Measurements from ENCODE around the gene HS3ST1.

HS3ST1 gene

GRCh38 chr4:11431111-11431510, 2.4 kb upstream of the HS3ST1 start:
- no peak for DNase-seq

DNA sequence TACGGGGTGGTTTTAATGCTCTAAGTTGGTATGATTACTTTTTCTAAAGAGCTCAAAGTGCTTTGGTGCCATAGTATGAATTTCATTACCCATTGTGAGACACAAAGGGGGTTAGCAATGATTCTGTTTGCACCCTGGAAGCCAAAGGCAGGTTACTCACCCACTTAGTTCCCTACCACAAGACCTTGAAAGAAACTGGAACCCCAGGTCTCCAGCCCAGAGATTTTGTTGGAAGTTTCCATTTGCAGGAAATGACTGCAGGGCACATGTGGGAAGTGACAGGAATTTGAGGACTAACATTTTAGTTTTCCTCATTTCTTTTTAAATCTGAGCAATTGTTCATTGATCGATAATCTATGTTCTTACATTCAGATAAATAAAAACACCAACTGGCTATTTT, 1.8 kb upstream of the HS3ST1 start:
- no peak for DNase-seq

DNA sequence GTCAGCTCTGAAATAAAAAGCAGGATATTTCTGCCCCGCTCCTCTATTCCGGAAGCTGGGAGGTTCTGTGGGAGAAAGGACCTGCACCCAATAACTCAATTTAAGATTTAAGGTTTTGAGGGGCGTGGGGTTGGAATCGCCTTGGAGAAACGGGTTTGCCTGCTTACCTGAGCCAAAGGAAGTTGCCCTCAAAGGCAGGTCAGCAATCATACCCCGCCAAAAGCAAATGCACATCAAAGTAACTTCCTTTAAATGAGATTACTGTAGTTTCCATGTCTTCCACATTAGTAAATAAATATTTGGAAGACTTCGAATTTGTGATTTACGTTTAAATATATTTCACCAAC, 978 bp upstream of the HS3ST1 start:
- no peak for DNase-seq

DNA sequence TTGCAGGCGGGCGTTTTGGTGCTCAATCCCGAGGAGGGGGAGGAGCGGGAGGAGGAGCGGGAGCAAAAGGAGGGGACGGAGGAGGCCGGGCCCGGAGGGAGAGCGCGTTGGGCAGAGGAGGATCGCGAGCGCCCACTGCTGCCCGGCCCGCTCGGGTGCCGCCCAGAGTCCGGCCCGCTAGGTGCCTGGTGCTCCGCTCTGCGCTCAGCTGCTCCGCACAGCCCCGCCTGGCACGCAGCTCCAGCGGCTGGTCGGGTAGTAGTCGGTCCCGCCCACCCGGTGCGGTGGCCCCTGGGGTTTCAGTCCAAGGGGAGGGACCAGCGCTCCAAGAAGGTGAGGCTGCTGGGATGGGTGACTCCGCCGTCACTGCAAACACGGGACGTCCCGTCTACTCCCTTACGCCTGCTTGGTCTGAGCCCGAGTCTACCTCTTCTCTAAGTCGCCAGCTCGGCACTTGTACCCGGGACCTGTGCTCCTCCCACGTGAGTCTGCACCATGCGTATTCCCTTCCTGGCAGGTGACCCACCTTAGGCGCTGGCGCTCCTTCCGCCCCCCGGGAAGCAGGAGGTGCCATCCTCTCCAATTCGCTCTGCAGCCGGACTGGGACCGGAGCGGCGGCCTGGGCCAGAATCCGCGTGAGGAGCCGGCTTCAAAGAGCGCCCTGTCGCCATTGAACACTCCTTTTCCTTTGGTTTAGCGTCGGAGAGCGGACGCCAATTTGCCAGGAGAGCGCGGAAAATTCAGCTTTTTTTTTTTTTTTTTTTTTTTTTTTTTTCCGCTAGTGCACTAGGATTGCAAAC, 405 bp upstream of the HS3ST1 start:
- DNase-seq, result peak; percentile 65 to 68

GRCh38 chr4:11427121-11427996, 1.3 kb downstream of the HS3ST1 start:
- DNase-seq, result no peak

GRCh38 chr4:11426731-11427120, 2.0 kb downstream of the HS3ST1 start:
- no peak for DNase-seq

- DNase-seq, result no peak
These were observed 2.7 kb downstream of the HS3ST1 start for GRCh38 chr4:11426003-11426402.

GRCh38 chr4:11424856-11425255, 3.8 kb downstream of the HS3ST1 start:
- no peak for DNase-seq

GRCh38 chr4:11424000-11424399, 4.7 kb downstream of the HS3ST1 start:
- no peak for DNase-seq

DNA sequence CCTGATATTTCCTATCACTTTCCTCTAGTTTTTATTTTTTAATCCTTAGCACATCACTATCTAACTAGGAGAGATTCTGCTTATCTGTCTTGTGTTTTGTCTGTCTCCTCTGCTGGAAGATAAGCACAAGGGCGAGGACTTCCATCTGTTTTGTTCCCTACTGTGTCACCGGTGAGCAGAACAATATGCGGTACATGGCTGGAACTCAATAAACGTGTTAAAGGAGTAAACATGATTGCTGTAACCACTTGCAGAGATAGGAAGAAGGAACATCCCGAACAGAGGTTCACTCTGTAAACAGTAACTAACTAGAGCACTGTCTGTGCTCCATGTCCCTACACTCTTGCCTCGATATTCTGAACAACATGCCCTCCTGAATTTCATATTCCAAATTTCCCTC, 5.2 kb downstream of the HS3ST1 start:
- DNase-seq, result no peak

DNA sequence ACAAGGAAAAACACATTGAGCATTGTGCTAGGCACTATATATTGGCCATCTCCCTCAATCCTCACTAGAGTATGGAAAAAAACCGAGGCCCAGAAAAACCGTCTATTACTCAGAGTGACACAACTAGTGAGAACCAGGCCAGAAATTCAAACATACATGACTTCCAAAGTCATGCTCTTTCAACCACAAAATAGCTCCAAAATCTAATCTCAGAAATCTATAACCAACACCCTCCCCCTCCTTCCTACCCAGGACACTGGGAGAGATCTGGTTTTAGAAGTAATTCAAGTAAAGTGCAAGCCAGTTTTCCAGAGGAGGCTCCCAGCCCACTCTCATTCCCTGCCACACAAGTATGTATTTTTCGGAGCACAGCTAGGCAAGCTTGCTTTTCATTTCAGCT, 7.6 kb downstream of the HS3ST1 start:
- no peak for DNase-seq

GRCh38 chr4:11420327-11420726, 8.4 kb downstream of the HS3ST1 start:
- no peak for DNase-seq

DNA sequence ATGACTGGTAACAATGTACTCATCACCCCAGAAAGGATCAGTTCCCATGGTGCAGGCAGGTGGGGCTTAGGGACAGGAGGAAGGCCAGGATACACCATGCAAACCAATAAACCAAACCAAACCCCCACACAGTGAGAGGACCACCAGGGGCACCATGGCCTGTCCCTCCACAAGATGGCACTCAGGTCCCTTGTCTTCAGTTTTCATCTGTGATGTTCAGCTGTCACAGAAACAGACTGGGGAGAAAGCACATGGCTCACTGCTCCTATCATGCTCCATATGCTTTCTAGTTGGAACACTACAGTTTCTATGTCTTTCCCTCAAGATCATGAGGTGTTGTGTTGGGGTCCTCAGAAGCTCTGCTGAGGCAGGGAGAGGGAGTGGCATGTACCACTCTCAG, 10.1 kb downstream of the HS3ST1 start:
- DNase-seq, result no peak

DNA sequence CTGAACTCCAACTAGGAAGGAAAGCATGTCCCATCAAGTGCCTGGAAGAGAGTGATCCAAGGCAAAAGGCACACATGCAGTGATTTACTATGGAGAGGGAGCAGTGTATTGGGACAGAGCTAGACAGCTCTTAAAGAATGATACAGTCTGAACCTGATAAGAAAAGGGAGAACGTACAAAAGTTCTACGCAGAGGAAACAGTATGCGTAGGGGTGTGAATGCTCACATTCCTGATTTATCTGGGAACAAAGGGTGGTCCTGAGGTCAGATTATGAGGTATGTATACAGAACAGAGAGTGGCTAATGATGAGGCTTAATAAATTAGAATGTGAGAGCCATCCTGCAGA, 12.0 kb downstream of the HS3ST1 start:
- DNase-seq, result no peak

DNA sequence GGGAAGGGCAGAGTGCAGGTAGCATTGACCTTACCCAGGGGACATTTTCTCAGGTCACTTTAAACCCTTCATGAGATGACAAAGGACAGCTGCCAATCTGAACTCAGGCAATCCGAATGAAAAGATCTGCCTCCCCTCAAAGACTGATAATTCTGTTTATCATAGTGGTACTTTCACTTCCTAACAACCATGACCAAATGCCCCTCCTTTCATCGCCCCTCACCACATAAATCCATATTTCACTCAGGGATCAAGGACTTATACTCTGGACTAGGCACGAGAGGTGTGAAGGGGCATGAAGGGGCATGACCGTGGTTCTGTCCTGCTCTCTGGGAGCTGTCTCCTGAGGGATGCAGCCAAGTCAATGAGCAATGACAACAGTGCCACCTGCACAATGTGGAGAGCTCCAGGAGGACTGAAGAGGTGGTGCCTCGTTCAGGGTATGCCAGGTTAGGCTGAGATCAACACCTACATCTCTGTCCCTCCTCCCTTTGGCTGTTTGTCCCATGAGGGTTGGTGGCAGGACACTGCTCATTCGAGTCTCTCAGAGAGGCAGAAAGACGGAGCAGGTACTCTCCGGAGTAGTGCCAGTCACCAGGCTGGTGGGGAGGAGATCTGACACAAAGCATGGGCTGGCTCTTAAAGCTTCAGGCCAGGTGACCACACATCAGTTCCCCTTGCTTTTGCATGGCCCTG, 12.5 kb downstream of the HS3ST1 start:
- DNase-seq, result no peak

- no peak for DNase-seq
These were observed 13.2 kb downstream of the HS3ST1 start for GRCh38 chr4:11415409-11416070.

DNA sequence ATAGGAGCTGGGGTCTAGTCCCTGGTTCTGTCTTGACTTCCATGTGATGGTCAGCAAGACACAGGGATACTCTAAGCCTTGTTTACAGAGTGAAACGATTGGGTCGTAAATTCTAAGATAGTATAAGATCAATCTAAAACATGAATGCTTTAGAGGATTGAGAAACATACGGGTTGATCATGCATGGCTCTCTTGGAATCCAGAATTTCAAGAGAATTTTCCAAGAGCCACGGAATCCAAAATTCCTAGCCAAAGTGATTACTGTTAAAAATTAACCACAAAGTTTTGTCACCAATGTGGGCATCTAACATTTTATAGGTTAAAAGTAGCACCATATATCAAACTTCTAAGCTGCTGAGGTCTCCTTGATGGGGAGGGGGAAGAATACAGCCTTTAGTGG, 16.5 kb downstream of the HS3ST1 start:
- no peak for DNase-seq

- DNase-seq, result no peak
These were observed 19.1 kb downstream of the HS3ST1 start for GRCh38 chr4:11409632-11410031.

- no peak for DNase-seq
These were observed 20.3 kb downstream of the HS3ST1 start for GRCh38 chr4:11408233-11408967.

- DNase-seq, result no peak
These were observed 21.1 kb downstream of the HS3ST1 start for GRCh38 chr4:11407551-11407950.

GRCh38 chr4:11404431-11404830, 24.3 kb downstream of the HS3ST1 start:
- DNase-seq, result no peak

- no peak for DNase-seq
These were observed 26.5 kb downstream of the HS3ST1 start for GRCh38 chr4:11402192-11402591.
